Subcutaneous abdominal adipose tissue (tissue), 5 donors: ENCODE results near the gene SNTG2.
"Not testable (repeated sequence)": the region's sequence is repeated elsewhere in the genome, so short reads cannot be mapped to it uniquely, and the experiment has no call there.

Experiments used
- H3K27ac ChIP-seq: one replicate; pipeline ENCODE4 v1.7.0; 2013; ENCODE audit warnings: low read depth, mild to moderate bottlenecking, inconsistent platforms, low read length, moderate library complexity
- H3K27me3 ChIP-seq, 5 donors: one replicate each; pipeline ENCODE4 v1.7.0; 2013; ENCODE audit warnings: low read length in 5 of 5, inconsistent platforms in 1 of 5; ENCODE audit not compliant: control insufficient read depth in 5 of 5, insufficient read depth in 4 of 5
- H3K36me3 ChIP-seq, 5 donors: one replicate each; pipeline ENCODE4 v1.7.0; 2013; ENCODE audit warnings: low read length in 5 of 5; ENCODE audit not compliant: control insufficient read depth in 5 of 5, insufficient read depth in 5 of 5
- H3K4me1 ChIP-seq, 5 donors: one replicate each; pipeline ENCODE4 v1.7.0; 2013; ENCODE audit warnings: low read length in 5 of 5, mild to moderate bottlenecking in 3 of 5, moderate library complexity in 1 of 5; ENCODE audit not compliant: control insufficient read depth in 5 of 5, insufficient read depth in 5 of 5
- H3K4me3 ChIP-seq, 5 donors: one replicate each; pipeline ENCODE4 v1.7.0; 2013; ENCODE audit warnings: low read length in 5 of 5, low read depth in 1 of 5
- H3K9ac ChIP-seq, 5 donors: one replicate each; pipeline ENCODE4 v1.7.0; 2013; ENCODE audit warnings: low read length in 5 of 5, mild to moderate bottlenecking in 4 of 5, moderate library complexity in 3 of 5
- H3K9me3 ChIP-seq, 5 donors: one replicate each; pipeline ENCODE4 v1.7.0; 2013; ENCODE audit warnings: low read length in 5 of 5; ENCODE audit not compliant: control insufficient read depth in 5 of 5
- donor health status: healthy.
- donor health status: healthy.
- donor health status: healthy.
- donor health status: healthy.
- donor health status: healthy.

The SNTG2 gene

GRCh38 chr2:1129982-1130381 is 179.3 kb downstream of the SNTG2 start:
- Histone ChIP-seq H3K27me3 (no peaks in the 10 kb centered on the region), H3K4me3 (no peak overlapping the region), H3K4me1 (peaks cover 0 to 11% (median 0%) of the 10 kb centered on the region in 5 donors)

GRCh38 chr2:1130922-1131321 is 180.3 kb downstream of the SNTG2 start:
- H3K9ac ChIP-seq, result no peak overlapping the region
- no peak overlapping the region for H3K27ac ChIP-seq
- no peaks in the 10 kb centered on the region for H3K27me3 ChIP-seq
- H3K4me3 ChIP-seq, result no peak overlapping the region
- peaks cover 0 to 1% (median 0%) of the 10 kb centered on the region in 5 donors for H3K4me1 ChIP-seq
- H3K9me3 ChIP-seq, result no peaks in the 10 kb centered on the region
- H3K36me3 ChIP-seq, result no peaks in the 10 kb centered on the region

More at GRCh38 chr2:1129982-1130381, 179.3 kb downstream of the SNTG2 start:
- Histone ChIP-seq H3K9me3 (no peaks in the 10 kb centered on the region), H3K27ac (no peak overlapping the region), H3K9ac (no peak overlapping the region), H3K36me3 (no peaks in the 10 kb centered on the region)

GRCh38 chr2:1132328-1132969 is 181.8 kb downstream of the SNTG2 start:
- Histone ChIP-seq H3K4me1 (peaks cover 0 to 9% (median 0%) of the 10 kb centered on the region in 5 donors), H3K9ac (no peak overlapping the region), H3K4me3 (no peak overlapping the region), H3K27ac (no peak overlapping the region), H3K27me3 (no peaks in the 10 kb centered on the region), H3K36me3 (no peaks in the 10 kb centered on the region), H3K9me3 (no peaks in the 10 kb centered on the region)

GRCh38 chr2:1133896-1134295 is 183.2 kb downstream of the SNTG2 start:
- H3K9me3 ChIP-seq, H3K4me1 ChIP-seq, H3K27ac ChIP-seq, H3K27me3 ChIP-seq, H3K9ac ChIP-seq, H3K4me3 ChIP-seq, H3K36me3 ChIP-seq: not testable (repeated sequence)

GRCh38 chr2:1134629-1135028 is 184.0 kb downstream of the SNTG2 start:
- Histone ChIP-seq H3K27me3 (no peaks in the 10 kb centered on the region), H3K4me3 (no peak overlapping the region), H3K9ac (no peak overlapping the region), H3K36me3 (no peaks in the 10 kb centered on the region), H3K27ac (no peak overlapping the region), H3K9me3 (no peaks in the 10 kb centered on the region), H3K4me1 (peaks cover 0 to 9% (median 0%) of the 10 kb centered on the region in 5 donors)

- H3K9me3 ChIP-seq, result no peaks in the 10 kb centered on the region
- no peak overlapping the region for H3K4me3 ChIP-seq
- H3K27ac ChIP-seq, result peak overlapping the region; percentile 11
- no peak overlapping the region for H3K9ac ChIP-seq
- H3K27me3 ChIP-seq, result no peaks in the 10 kb centered on the region
- peaks cover 0 to 16% (median 3%) of the 10 kb centered on the region in 5 donors for H3K4me1 ChIP-seq
- no peaks in the 10 kb centered on the region for H3K36me3 ChIP-seq
Measured at GRCh38 chr2:1136067-1136466, 185.4 kb downstream of the SNTG2 start.

- no peaks in the 10 kb centered on the region for H3K27me3 ChIP-seq
- peak overlapping the region; percentile 11 for H3K27ac ChIP-seq
- H3K36me3 ChIP-seq, result no peaks in the 10 kb centered on the region
- H3K4me1 ChIP-seq, result peaks cover 0 to 22% (median 3%) of the 10 kb centered on the region in 5 donors
- H3K9ac ChIP-seq, result no peak overlapping the region
- no peak overlapping the region for H3K4me3 ChIP-seq
- no peaks in the 10 kb centered on the region for H3K9me3 ChIP-seq
Measured at GRCh38 chr2:1136846-1137245, 186.2 kb downstream of the SNTG2 start.

- Histone ChIP-seq H3K27ac (no peak overlapping the region), H3K27me3 (no peaks in the 10 kb centered on the region), H3K36me3 (peaks cover 0 to 3% (median 0%) of the 10 kb centered on the region in 5 donors), H3K4me3 (no peak overlapping the region), H3K9ac (no peak overlapping the region), H3K9me3 (no peaks in the 10 kb centered on the region), H3K4me1 (peaks cover 0 to 22% (median 3%) of the 10 kb centered on the region in 5 donors)
Measured at GRCh38 chr2:1137264-1137663, 186.6 kb downstream of the SNTG2 start.

GRCh38 chr2:1137913-1138391 is 187.3 kb downstream of the SNTG2 start:
- Histone ChIP-seq H3K9me3 (no peaks in the 10 kb centered on the region), H3K4me3 (no peak overlapping the region), H3K4me1 (peaks cover 0 to 22% (median 3%) of the 10 kb centered on the region in 5 donors), H3K36me3 (peaks cover 0 to 3% (median 0%) of the 10 kb centered on the region in 5 donors), H3K27me3 (no peaks in the 10 kb centered on the region), H3K27ac (no peak overlapping the region), H3K9ac (no peak overlapping the region)

- H3K4me1 ChIP-seq, result peaks cover 0 to 22% (median 3%) of the 10 kb centered on the region in 5 donors
- peak overlapping the region; percentile 34 for H3K27ac ChIP-seq
- H3K9ac ChIP-seq, result no peak overlapping the region
- no peaks in the 10 kb centered on the region for H3K27me3 ChIP-seq
- H3K36me3 ChIP-seq, result peaks cover 0 to 3% (median 0%) of the 10 kb centered on the region in 5 donors
- H3K4me3 ChIP-seq, result no peak overlapping the region
- H3K9me3 ChIP-seq, result no peaks in the 10 kb centered on the region
Measured at GRCh38 chr2:1140389-1141003, 189.8 kb downstream of the SNTG2 start.
